RWPE2 (cell line): ENCODE data around the gene UQCRHL.

Experiments used
- ATAC-seq: fragments of 200-7000 bp; cut with Tn5 transposase; 3 replicates; pipeline ENCODE4 v1.9.1; 2021; ENCODE audit warnings: low read depth
- DNase-seq: peaks from one replicate; pipeline ENCODE4 v3.0.0-alpha.2; 2020; ENCODE audit warnings: low spot score
- H3K27ac ChIP-seq: fragments of 450-650 bp; 2 replicates; pipeline ENCODE4 v1.5.1; 2017; ENCODE audit warnings: mild to moderate bottlenecking; ENCODE audit not compliant: poor library complexity, severe bottlenecking
- H3K27me3 ChIP-seq: fragments of 250-450 bp; sonication (Bioruptor Pico); 2 replicates; pipeline ENCODE4 v1.5.1; 2021; ENCODE audit warnings: mild to moderate bottlenecking, moderate library complexity; ENCODE audit not compliant: insufficient read depth, poor library complexity, severe bottlenecking
- H3K36me3 ChIP-seq: fragments of 250-450 bp; sonication (Bioruptor Pico); 2 replicates; pipeline ENCODE4 v1.5.1; 2020; ENCODE audit warnings: low read depth, mild to moderate bottlenecking, moderate library complexity
- H3K4me1 ChIP-seq: fragments of 250-450 bp; sonication (Bioruptor Pico); 2 replicates; pipeline ENCODE4 v1.5.1; 2021; ENCODE audit warnings: mild to moderate bottlenecking, moderate library complexity; ENCODE audit not compliant: insufficient read depth, poor library complexity, severe bottlenecking
- H3K4me3 ChIP-seq: fragments of 250-450 bp; sonication (Bioruptor Pico); 2 replicates; pipeline ENCODE4 v1.5.1; 2021; ENCODE audit warnings: mild to moderate bottlenecking, moderate library complexity; ENCODE audit not compliant: severe bottlenecking
- H3K9me3 ChIP-seq: fragments of 250-450 bp; sonication (Bioruptor Pico); 2 replicates; pipeline ENCODE4 v1.5.1; 2021; ENCODE audit warnings: mild to moderate bottlenecking, moderate library complexity; ENCODE audit not compliant: severe bottlenecking
- CTCF ChIP-seq: fragments of 450-650 bp; IDR thresholded peaks from one replicate; pipeline ENCODE4 v1.5.1; 2017; ENCODE audit warnings: mild to moderate bottlenecking, moderate library complexity; ENCODE audit not compliant: poor library complexity, severe bottlenecking

UQCRHL gene

GRCh38 chr1:15799928-15800835, 7.3 kb downstream of the UQCRHL start:
- Histone ChIP-seq H3K4me3 (peak overlapping the region; percentile 0), H3K9me3 (no peaks in the 10 kb centered on the region), H3K36me3 (no peaks in the 10 kb centered on the region), H3K27me3 (no peaks in the 10 kb centered on the region), H3K27ac (peak overlapping the region; percentile 100), H3K4me1 (peaks cover 60% of the 10 kb centered on the region)
- ATAC-seq: peak; percentile 61
- no peak for TF ChIP-seq CTCF
- peak; percentile 96 for DNase-seq

- DNase-seq (peak; percentile 99), ATAC-seq (peak; percentile 45)
- H3K27me3 ChIP-seq: no peaks in the 10 kb centered on the region
- H3K36me3 ChIP-seq: no peaks in the 10 kb centered on the region
- peaks cover 65% of the 10 kb centered on the region for H3K4me1 ChIP-seq
- no peaks in the 10 kb centered on the region for H3K9me3 ChIP-seq
- H3K27ac ChIP-seq: peak overlapping the region; percentile 100
- H3K4me3 ChIP-seq: peak overlapping the region; percentile 0
- TF ChIP-seq CTCF: no peak
These were observed 8.2 kb downstream of the UQCRHL start for GRCh38 chr1:15799004-15799867.

- no peak for TF ChIP-seq CTCF
- Histone ChIP-seq H3K27ac (peak overlapping the region; percentile 100), H3K4me3 (no peak overlapping the region), H3K27me3 (no peaks in the 10 kb centered on the region), H3K4me1 (peaks cover 69% of the 10 kb centered on the region), H3K9me3 (no peaks in the 10 kb centered on the region), H3K36me3 (no peaks in the 10 kb centered on the region)
- DNase-seq (no peak), ATAC-seq (no peak)
These were observed 9.6 kb downstream of the UQCRHL start for GRCh38 chr1:15797614-15798390.

GRCh38 chr1:15796086-15796462, 11.4 kb downstream of the UQCRHL start:
- H3K4me3 ChIP-seq: no peak overlapping the region
- peaks cover 58% of the 10 kb centered on the region for H3K4me1 ChIP-seq
- H3K9me3 ChIP-seq: no peaks in the 10 kb centered on the region
- H3K36me3 ChIP-seq: no peaks in the 10 kb centered on the region
- TF ChIP-seq CTCF: no peak
- H3K27me3 ChIP-seq: no peaks in the 10 kb centered on the region
- DNase-seq (no peak), ATAC-seq (no peak)
- peak overlapping the region; percentile 100 for H3K27ac ChIP-seq
